Stimulated activated CD8-positive, alpha-beta memory T cell treated with anti-CD3 and anti-CD28 coated beads, Interleukin-15, amount 100 ng/mL, for 4 hours (primary cell): ENCODE measurements around the gene SULT1A2.
"Not testable (repeated sequence)": the region's sequence is repeated elsewhere in the genome, so short reads cannot be mapped to it uniquely, and the experiment has no call there.

Experiments
- DNase-seq, 2 donors: peaks; one replicate each; pipeline ENCODE4 v3.0.0-alpha.2; 2020; ENCODE audit warnings: low read depth in 2 of 2

The SULT1A2 gene

DNA sequence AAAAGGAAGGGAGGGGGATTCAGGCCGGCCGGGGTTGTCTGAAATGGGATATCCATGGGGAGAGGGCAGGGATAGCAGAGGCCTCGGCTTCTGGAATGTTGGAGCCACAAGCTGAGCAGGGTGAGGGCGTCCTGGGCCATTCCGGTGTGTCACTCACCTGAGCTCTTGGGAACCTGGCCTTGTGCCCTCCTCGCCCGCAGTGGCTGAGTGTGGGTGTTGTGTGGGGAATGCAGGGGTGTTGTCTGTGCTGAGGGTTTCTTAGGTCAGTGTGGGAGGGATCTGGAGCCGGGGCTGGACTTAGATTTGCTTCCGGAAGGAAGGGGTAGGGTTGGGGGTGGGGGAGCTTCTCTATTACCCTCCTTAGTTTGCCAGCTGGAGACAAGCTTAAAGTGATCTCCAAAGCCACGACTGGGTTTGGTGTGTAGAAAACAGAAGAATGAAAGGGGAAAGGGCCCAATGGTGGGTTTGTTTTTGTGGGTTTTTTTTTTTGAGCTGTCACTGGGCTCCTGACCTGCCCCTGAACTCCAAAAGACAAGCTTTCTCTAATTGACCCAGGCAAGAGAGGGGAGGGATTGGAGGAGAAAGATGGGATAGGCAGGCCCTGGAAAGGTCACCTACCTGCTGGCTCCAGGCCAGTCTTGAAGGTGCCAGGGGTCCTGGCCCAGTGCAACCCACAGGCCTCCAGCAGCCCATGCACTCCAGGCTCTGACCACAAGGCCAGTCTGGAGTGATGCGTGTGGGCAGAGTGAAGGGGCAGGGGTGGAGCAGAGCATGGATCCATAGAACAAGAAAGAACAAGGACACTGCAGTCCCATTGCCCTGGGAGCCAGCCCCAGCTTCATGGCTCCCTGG, at the start of gene SULT1A2:
SULT1A2 (minus strand) TSS at position 211 of the 852 bp plus-strand sequence. CDS start 1,120 bp downstream, outside the sequence.
- no peak for DNase-seq

DNA sequence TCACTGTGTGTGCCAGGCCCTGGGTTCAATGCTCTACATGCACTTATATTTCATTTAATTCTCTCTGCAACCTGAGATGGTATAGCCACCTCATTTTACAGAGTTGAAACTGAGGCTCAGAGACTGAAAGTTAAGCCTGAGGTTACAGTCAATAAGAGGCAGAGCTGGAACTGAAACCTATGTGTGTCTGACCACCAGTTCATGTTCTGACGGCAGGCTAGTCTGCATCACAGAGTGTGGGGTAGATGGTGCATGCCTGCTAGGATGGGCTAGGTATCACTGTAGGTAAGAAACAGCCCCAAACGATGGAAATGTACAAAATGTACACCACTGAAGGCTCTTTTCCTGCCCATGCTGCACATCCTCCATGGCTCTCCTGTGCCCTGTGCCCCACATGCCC, 43.1 kb upstream of the SULT1A2 start:
- not testable (repeated sequence) for DNase-seq

DNA sequence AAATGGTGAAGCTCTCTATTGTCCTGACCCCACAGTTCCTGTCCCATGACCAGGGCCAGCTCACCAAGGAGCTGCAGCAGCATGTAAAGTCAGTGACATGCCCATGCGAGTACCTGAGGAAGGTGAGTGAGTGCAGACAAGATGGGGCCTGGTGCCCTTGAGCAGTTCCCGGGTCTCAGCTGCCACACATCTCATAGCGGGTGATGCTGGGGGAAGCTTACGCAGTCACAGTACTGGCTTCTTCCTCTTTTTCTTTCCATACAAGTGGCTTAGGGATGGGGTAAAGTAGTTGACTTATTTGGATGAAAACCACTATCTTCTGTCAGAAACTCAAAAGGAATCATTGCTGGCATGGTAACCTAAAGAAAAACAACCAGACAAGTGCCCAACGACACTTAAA, 41.5 kb upstream of the SULT1A2 start:
- not testable (repeated sequence) for DNase-seq

DNA sequence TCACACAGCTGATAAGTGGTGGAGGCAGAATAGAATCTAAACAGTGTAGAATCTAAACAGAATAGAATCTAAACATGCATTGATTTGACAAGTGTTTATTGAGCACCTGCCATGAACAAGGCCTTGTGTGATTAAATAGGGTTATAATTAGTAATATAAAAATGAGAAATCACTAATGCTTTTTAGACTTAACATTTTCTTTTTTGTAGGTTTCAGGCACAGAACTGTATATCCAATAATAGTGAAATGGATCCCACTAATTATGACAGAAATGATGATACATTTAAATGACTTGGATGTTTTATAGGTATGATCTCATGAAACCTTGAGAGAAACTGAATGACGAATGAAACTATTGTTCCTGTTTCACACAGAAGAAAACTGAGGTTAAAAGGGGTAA, 40.9 kb upstream of the SULT1A2 start, which contains the start of gene NPIPB8:
NPIPB8 (plus strand) TSS at position 301 of the 400 bp plus-strand sequence. CDS start 296 bp downstream, outside the sequence.
- not testable (repeated sequence) for DNase-seq

DNA sequence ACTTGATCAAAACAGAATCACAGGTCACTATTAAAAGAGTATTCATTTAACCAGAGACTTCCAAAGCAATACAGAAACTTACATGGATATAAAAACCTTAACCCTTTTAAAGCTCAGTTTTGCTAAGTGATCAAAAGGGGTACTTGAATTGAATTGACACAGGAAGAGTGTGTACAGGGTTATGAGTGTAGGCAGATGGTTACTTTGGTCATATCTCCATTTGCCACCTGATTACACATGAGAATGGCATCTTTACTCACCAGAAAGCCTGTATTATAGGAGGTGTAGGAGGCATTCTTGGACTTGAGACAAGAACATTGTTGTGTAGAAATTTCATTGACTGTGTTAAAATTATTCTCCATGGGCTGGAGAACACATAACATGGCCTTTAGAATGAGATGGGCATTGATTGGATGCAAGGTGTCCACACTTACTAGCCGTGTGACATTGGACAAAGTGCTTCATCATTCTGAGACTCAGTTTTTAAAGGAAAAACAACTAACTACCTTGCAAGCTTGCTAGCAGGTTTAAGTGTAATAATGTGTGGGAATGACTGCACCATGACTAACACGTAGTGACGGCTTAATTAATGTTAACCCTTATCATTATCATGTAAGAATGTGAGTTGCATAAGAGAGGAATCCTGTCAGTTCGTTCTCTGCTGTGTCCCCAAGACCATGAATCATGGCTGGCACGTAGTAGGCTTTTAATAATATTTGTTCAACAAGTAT, 39.4 kb upstream of the SULT1A2 start:
- DNase-seq = not testable (repeated sequence)

DNA sequence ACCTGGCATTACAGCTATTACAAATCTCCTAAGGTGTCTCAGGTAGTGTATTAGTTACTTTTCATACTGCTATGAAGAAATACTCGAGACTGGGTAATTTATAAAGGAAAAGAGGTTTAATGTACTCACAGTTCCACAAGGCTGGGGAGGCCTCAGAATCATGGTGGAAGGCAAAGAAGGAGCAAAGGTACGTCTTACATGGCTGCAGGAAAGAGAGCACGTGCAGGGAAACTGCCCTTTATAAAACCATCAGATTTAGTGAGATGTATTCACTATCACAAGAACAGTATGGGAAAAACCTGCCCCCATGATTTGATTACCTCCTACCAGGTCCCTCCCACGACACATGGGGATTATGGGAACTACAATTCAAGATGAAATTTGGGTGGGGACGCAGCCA, 34.1 kb upstream of the SULT1A2 start:
- not testable (repeated sequence) for DNase-seq

DNA sequence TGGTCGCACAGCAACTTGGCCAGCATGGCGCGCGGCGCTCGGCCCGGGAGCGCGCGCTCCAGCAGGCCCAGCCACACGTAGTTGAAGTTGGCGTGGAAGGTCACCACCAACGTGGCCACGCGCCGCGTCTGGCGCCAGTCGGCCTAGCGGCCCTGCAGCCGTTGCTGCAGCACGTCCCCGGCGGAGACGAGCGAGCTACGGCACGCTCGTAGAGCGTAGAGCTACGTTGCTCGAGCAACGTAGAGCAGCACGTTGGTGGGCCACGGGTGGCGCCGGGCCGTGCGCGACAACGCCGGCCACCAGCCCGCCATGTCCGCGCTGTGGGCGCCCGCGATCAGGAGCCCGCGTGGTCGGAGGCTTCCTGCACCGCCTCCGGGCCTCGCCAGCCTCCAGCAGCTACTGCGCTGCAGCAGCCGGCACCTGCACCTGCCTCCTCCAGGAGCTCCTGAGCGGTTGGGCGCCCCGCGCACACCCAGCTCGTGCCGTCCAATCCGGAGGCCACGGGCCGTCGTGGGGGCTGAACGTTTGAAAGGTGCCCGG, 26.4 kb upstream of the SULT1A2 start:
- peak; percentile 28 to 37 for DNase-seq

DNA sequence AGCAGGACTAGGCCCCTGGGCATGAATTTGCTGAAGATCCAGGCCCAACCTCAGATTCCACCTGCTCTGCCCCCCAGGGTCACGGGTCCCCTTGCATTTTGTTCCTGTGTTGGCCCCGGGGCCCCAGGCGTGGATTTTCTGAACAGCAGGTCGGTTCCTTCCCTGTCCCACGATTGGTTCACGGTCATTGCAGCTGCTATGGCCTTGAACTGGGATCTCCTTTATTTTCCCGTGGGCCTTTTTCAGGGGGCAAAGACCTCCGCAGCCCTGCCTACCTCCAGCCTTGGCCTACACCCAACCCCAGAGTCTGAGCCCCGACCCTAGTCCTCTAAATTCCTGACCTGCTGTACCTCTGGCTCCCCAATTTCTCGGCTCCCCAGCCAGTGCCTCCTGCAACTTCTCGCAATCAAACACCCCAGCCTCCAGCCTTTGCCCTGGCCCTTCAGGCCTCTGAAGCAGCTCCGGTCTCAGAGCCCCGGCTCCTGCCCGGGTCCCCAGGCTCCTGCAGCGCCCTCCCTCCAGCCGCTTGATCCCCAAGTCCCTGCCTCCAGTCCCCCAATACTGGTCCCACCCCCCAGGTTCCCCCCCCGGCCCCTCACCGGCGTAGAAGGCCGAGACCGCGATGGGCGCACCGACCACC, 25.8 kb upstream of the SULT1A2 start:
- DNase-seq = not testable (repeated sequence)

DNA sequence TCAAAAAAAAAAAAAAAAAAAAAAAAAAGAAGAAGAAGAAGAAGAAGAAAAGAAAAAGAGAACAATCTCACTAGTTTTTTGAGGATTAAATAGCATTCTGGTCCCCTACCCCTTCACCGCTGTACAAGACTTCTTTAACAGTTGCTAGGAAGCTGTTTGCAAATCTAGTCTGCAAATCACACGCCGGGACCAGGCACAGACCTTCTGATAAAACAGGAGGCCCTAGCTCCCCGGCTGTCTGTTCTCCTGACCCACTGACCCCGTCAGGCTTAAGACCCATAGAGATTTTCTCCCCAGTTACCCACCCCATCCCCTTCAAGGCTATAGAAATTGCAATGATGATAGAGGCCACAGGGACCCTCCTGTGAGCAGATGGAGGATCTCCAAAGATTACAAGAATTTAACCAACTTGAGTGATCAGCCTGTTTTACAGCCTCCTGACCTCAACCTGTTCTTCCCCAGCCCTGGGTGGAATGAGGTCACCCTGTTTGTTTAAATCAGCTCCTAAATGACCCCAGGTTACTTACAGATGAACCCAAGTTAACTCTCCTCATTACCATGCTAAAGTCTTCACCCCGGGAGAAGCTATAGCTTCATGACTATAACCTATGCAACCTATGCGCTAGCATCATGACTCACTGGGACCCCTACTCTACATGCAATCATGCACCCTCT, 24.8 kb upstream of the SULT1A2 start:
- no peak for DNase-seq

DNA sequence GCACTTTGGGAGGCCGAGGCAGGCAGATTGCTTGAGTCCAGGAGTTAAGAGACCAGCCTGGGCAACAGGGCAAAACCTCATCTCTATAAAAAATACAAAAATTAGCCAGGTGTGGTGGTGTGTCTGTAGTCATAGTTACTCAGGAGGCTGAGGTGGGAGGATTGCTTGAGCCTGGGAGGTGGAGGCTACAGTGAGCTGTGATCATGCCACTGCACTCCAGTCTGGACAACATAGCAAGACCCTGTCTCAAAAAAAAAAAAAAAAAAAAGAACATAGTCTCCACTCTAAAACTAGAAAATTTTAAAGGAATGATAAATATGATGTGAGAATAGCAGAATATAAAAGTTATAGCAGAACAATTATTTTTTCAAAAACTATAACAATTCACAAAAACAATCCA, 23.5 kb upstream of the SULT1A2 start:
- DNase-seq = not testable (repeated sequence)

DNA sequence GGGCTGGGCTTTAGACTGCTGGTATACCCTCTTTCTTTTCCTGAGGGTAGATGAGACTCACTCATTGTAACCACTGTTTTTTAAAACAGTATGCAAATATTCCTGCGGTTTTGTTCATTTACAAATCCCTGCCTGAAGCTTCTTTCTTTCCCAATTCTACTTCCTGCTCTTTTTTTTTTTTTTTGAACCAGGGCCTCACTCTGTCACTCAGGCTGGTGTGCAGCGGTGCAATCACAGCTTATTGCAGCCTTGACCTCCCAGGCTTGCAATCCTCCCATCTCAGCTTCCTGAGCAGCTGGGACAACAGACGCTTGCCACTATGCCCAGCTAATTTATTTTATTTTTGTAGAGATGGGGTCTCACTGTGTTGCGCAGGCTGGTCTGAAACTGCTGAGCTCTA, 21.0 kb upstream of the SULT1A2 start:
- no peak for DNase-seq

DNA sequence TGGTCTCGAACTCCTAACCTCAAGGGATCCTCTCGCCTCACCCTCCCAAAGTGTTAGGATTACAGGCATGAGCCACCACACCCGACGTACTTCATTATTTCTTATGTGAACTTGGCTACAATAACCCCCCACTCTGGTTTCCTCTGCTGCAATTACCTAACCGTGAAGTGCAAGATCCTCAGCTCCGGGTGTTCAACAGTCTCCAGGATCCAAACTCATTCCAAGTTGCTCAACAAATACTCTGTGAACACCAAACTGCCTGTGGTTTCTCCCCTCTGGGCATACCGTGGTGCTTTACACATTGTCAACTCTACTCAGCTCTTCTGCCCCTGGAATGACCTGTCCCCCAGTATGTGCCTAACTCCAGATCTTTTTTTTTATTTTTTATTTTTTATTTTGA, 19.8 kb upstream of the SULT1A2 start:
- DNase-seq = no peak

DNA sequence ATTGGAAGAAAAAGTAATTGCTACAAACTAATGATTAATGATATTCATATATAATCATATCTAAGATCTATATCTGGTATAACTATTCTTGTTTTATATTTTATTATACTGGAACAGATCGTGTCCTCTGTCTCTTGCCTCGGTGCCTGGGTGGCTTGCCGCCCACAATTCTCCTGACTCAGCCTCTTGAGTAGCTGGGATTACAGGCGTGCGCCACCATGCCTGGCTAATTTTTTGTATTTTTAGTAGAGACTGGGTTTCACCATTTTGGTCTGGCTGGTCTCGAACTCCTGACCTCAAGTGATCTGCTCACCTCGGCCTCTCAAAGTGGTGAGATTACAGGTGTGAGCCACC, 19.4 kb upstream of the SULT1A2 start:
- DNase-seq = not testable (repeated sequence)

DNA sequence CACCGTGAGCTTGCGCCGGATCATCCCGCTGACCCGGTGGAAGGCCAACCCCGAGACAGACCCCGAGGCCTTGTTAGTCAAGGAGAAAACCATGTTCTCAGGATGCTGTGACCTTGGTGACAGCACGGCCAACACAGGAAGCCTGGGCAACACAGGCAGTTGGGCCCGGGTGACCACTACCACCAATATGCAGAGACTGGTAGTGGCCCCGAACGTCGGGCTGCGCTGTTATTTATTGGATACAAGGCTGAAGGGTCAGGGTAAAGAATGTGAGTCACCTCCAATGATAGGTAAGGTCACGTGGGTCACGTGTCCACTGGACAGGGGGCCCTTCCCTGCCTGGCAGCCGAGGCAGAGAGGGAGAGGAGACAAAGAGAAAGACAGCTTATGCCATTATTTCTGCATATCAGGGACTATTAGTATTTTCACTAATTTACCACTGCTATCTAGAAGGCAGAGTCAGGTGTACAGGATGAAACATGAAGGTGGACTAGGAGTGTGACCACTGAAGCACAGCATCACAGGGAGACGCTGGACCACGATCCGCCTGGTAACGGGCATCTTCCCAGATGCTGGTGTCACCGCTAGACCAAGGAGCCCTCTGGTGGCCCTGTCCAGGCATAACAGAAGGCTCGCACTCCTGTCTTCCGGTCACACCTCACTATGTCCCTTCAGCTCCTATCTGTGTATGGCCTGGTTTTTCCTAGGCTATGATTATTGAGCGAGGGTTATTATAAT, 18.8 kb upstream of the SULT1A2 start:
- not testable (repeated sequence) for DNase-seq

DNA sequence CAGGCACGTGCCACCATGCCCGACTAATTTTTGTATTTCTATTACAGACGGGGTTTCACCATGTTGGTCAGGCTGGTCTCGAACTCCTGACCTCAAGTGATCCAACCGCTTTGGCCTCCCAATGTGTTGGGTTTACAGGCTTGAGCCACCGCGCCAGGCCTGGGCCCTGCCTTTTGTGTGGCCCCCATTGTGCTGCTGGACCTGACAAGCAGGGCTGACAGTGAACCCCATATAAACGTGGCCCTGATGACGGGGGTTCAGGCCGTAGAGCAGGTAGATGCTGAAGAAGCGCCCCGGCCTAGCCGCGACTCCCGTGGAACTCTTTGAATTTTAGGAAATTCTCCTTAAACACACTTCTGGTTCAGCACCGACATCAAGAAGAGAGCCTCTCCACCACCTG, 17.7 kb upstream of the SULT1A2 start:
- DNase-seq = not testable (repeated sequence)

DNA sequence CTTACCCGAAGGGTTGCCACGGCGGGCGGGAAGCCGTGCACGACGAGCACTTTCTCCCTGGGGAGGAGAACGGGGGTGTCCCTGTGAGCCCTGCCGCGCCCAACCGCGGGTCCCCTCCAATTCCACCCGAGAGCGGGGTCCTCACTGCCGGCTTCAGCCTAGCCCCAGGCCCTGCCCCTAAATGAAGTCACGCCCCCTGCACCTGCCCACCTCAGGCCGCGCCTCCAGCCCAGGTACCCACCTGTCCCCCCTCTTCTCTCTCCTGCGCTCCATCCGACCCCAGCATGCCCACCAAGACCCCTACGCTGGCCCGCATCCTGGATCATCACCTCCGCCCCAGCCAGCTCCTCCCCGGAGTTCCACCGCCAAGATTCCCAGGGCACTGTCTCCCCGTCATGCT, 17.1 kb upstream of the SULT1A2 start:
- DNase-seq = not testable (repeated sequence)

DNA sequence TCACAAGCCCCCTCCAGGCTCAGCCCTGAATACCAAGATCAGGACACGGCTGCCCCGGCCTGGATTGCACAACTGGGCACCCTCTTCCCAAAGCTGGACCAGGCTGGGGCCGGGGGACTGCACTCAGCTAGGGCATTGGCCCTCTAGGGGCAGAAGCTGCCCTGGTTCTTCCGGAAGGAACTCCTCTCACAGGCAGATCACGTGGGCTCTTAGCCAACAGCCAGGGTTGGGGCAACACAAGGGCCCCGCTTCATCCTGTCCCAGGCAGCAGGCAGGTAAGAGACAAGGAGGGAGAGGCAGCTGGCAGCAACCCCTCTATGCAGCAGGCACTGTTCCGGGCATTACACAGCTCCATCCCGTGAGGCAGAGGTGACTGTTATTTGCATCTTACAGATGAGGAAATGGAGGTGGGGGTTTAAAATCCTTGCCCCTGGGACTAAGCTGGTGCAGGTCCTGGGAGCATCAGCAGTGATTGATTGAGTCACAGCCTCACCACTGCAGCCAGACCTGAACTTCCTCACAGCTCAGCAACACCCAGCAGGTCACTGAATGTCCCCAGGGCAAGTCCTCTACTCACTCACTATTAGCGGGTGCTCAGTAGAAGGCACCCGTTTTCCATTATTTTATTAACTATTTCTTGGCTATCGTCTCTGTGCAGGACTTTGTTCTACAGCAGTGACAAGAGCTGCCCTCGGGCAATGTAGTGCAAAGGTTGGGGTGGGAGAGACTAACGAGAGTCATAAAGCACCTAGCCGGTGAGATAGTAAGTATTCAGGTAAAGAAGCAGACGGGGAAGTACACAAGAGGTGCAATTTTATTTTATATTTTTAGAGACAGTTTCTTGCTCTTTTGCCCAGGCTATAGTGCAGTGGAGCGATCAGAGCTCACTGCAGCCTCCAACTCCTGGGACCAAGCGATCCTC, 15.8 kb upstream of the SULT1A2 start:
- not testable (repeated sequence) for DNase-seq

DNA sequence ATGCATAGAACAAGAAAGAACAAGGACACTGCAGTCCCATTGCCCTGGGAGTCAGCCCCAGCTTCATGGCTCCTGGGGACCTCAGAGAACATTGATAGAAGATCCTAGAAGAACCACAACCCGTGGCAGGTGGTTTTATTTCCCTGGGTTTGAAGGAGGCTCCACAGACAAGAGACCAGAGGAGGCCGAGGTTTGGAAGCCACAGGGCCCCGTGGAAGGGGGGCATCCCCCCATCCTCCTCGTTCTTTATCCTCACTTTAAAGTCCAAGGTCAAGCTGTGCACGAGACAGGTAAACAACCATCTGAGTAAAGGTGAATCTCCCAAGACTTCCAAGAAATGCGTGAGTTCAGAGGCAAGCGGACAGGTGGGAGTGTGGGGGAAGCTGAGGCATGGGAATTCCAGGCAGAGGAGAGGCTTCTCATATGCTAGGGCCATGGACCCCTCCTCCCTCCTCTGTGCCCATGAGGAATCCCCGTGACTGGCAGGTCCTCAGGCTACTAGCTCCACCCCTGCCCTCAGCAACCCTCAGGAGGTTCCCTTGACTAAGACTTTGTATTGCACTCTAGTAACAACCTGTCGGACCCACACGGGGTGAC, 13.8 kb upstream of the SULT1A2 start:
- DNase-seq = no peak
